H1 (cell line): Measurements from ENCODE around the gene MACC1. TPM values are rescaled to one million over a fixed set of nuclear protein-coding genes. Genes with fewer than 3 reads are reported as not detected.

Experiments
- CTCF ChIA-PET: fragments of 300-600 bp; sonication (Branson Sonifier 250); formaldehyde crosslinking; loops from one replicate; lab custom pipeline; 2021; ENCODE audit not compliant: partially characterized antibody; lab: Charles Lee
- POLR2A ChIA-PET: fragments of 300-600 bp; sonication (Branson Sonifier 250); formaldehyde crosslinking; loops from one replicate; lab custom pipeline; 2021; ENCODE audit warnings: inconsistent platforms; ENCODE audit not compliant: partially characterized antibody; lab: Charles Lee
- DNase-seq, 2 experiments: peaks; one replicate each; pipeline versions ENCODE4 v3.0.0 to v3.0.0-alpha.2; 2010 to 2022; ENCODE audit warnings: low spot score in 2 of 2, low read depth in 1 of 2, mixed read lengths in 1 of 2
- FAIRE-seq: peaks from 2 replicates; lab custom pipeline; 2011; peaks lifted over from hg19 to GRCh38; lab: Jason Lieb, UNC
- H2AFZ ChIP-seq: 2 replicates; pipeline ENCODE4 v1.8.1; 2012; ENCODE audit warnings: low read length, inconsistent platforms
- H2AK5ac ChIP-seq: 2 replicates; pipeline ENCODE4 v1.6.1; 2013; ENCODE audit warnings: low read depth, low read length
- H2BK120ac ChIP-seq: replicated peaks from 2 replicates; pipeline ENCODE3; 2013; ENCODE audit warnings: low read depth, low read length, inconsistent platforms
- H2BK12ac ChIP-seq: 2 replicates; pipeline ENCODE4 v1.6.1; 2013; ENCODE audit warnings: low read depth, low read length
- H2BK15ac ChIP-seq: 2 replicates; pipeline ENCODE4 v1.6.1; 2013; ENCODE audit warnings: low read length
- H2BK20ac ChIP-seq: 2 replicates; pipeline ENCODE4 v1.6.1; 2013; ENCODE audit warnings: low read length
- H2BK5ac ChIP-seq: 2 replicates; pipeline ENCODE4 v1.6.1; 2013; ENCODE audit warnings: low read depth, low read length
- H3K14ac ChIP-seq: 2 replicates; pipeline ENCODE4 v1.6.1; 2013; ENCODE audit warnings: inconsistent platforms; ENCODE audit not compliant: insufficient read length
- H3K18ac ChIP-seq: 2 replicates; pipeline ENCODE4 v1.6.1; 2013; ENCODE audit warnings: low read length; ENCODE audit errors: extremely low read depth
- H3K23ac ChIP-seq: 2 replicates; pipeline ENCODE4 v1.6.1; 2013; ENCODE audit warnings: inconsistent platforms; ENCODE audit not compliant: insufficient read length
- H3K23me2 ChIP-seq: 2 replicates; pipeline ENCODE4 v1.6.1; 2013; ENCODE audit warnings: low read depth, low read length
- H3K27ac ChIP-seq: 2 replicates; pipeline ENCODE4 v1.6.1; 2011; ENCODE audit warnings: low read depth, low read length, inconsistent platforms
- H3K27me3 ChIP-seq, 4 experiments: replicated peaks in 1 of 4; 1 replicate in 1 of 4; 2 replicates in 3 of 4; pipeline versions ENCODE4 v1.6.1 to v1.8.1; 2011 to 2013; ENCODE audit warnings: low read length in 3 of 4, mild to moderate bottlenecking in 3 of 4, inconsistent platforms in 2 of 4, mixed read lengths in 2 of 4, moderate library complexity in 1 of 4; ENCODE audit not compliant: control insufficient read depth in 3 of 4, insufficient read depth in 3 of 4; ENCODE audit errors: extremely low read depth in 1 of 4
- H3K36me3 ChIP-seq, 4 experiments: 2 replicates each; pipeline versions ENCODE4 v1.6.1 to v1.8.1; 2011 to 2013; ENCODE audit warnings: mild to moderate bottlenecking in 4 of 4, low read length in 3 of 4, moderate library complexity in 2 of 4, control low read depth in 1 of 4, inconsistent platforms in 1 of 4; ENCODE audit not compliant: insufficient read depth in 4 of 4, control insufficient read depth in 2 of 4
- H3K4ac ChIP-seq: replicated peaks from 2 replicates; pipeline ENCODE3; 2013; ENCODE audit warnings: low read length, low read depth, mixed read lengths, inconsistent platforms; ENCODE audit not compliant: insufficient read length
- H3K4me1 ChIP-seq, 4 experiments: replicated peaks in 1 of 4; 1 replicate in 1 of 4; 2 replicates in 3 of 4; pipeline versions ENCODE4 v1.6.1 to v1.8.1; 2011 to 2013; ENCODE audit warnings: low read length in 3 of 4, inconsistent platforms in 2 of 4, mixed read lengths in 1 of 4; ENCODE audit not compliant: insufficient read depth in 4 of 4, control insufficient read depth in 3 of 4
- H3K4me2 ChIP-seq, 2 experiments: 2 replicates each; pipeline versions ENCODE4 v1.6.1 to v1.8.1; 2011 to 2013; ENCODE audit warnings: low read depth in 2 of 2, low read length in 2 of 2, control low read depth in 1 of 2, inconsistent platforms in 1 of 2, mild to moderate bottlenecking in 1 of 2; ENCODE audit not compliant: insufficient read depth in 1 of 2
- H3K4me3 ChIP-seq, 4 experiments: fragments of 200-600, 300-600 bp in 1 of 4; sonication (generic), shearing (Covaris generic), sonication (Bioruptor Twin) in 1 of 4; 2 replicates each; pipeline versions ENCODE4 v1.5.1 to v1.8.1; 2011 to 2016; ENCODE audit warnings: low read length in 4 of 4, low read depth in 3 of 4, control low read depth in 2 of 4, inconsistent platforms in 2 of 4, mild to moderate bottlenecking in 2 of 4, mixed read lengths in 1 of 4, moderate library complexity in 1 of 4; ENCODE audit not compliant: insufficient read depth in 2 of 4; ENCODE audit errors: extremely low read depth in 1 of 4
- H3K56ac ChIP-seq: replicated peaks from 2 replicates; pipeline ENCODE3; 2013; ENCODE audit warnings: low read depth, mild to moderate bottlenecking, mixed read lengths, low read length, inconsistent platforms; ENCODE audit not compliant: insufficient read length
- H3K79me1 ChIP-seq: 2 replicates; pipeline ENCODE4 v1.6.1; 2013; ENCODE audit warnings: low read depth, low read length, control low read depth
- H3K79me2 ChIP-seq, 2 experiments: 2 replicates each; pipeline versions ENCODE4 v1.6.1 to v1.8.1; 2012 to 2013; ENCODE audit warnings: low read length in 2 of 2, mild to moderate bottlenecking in 2 of 2, inconsistent platforms in 1 of 2; ENCODE audit not compliant: insufficient read depth in 2 of 2, control insufficient read depth in 1 of 2
- H3K9ac ChIP-seq, 4 experiments: replicated peaks in 1 of 4; 1 replicate in 1 of 4; 2 replicates in 3 of 4; pipeline versions ENCODE4 v1.6.1 to v1.8.1; 2011 to 2013; ENCODE audit warnings: low read depth in 3 of 4, low read length in 3 of 4, control low read depth in 2 of 4, mild to moderate bottlenecking in 2 of 4, moderate library complexity in 2 of 4, inconsistent platforms in 1 of 4; ENCODE audit errors: extremely low read depth in 1 of 4
- H3K9me3 ChIP-seq, 2 experiments: 2 replicates each; pipeline versions ENCODE4 v1.6.1 to v1.8.1; 2012 to 2013; ENCODE audit warnings: mild to moderate bottlenecking in 2 of 2, moderate library complexity in 2 of 2, control low read depth in 1 of 2, inconsistent platforms in 1 of 2, low read depth in 1 of 2, low read length in 1 of 2, mixed read lengths in 1 of 2; ENCODE audit not compliant: insufficient read depth in 2 of 2
- H4K20me1 ChIP-seq, 2 experiments: replicated peaks in 1 of 2; 2 replicates each; pipeline versions ENCODE3 to v1.8.1; 2011 to 2013; ENCODE audit warnings: inconsistent platforms in 2 of 2, low read length in 2 of 2, mild to moderate bottlenecking in 1 of 2; ENCODE audit not compliant: insufficient read depth in 2 of 2, control insufficient read depth in 1 of 2
- H4K5ac ChIP-seq: 2 replicates; pipeline ENCODE4 v1.6.1; 2013; ENCODE audit warnings: low read length, low read depth, mixed read lengths, inconsistent platforms; ENCODE audit not compliant: insufficient read length
- H4K8ac ChIP-seq: 2 replicates; pipeline ENCODE4 v1.8.0; 2013; ENCODE audit warnings: mild to moderate bottlenecking, moderate library complexity, low read length, inconsistent platforms; ENCODE audit not compliant: insufficient read depth; ENCODE audit errors: extremely low read depth
- H4K91ac ChIP-seq: replicated peaks from 2 replicates; pipeline ENCODE3; 2013; ENCODE audit warnings: low read length, mixed read lengths, inconsistent platforms; ENCODE audit not compliant: insufficient read length
- BRCA1 ChIP-seq: IDR thresholded peaks from 2 replicates; pipeline ENCODE4 v1.6.1; 2012; ENCODE audit warnings: low read depth, low read length, improper control_type of control experiment
- CEBPB ChIP-seq: IDR thresholded peaks from 2 replicates; pipeline ENCODE4 v1.6.1; 2012; ENCODE audit warnings: low read depth, low read length
- FOSL1 ChIP-seq: IDR thresholded peaks from 2 replicates; pipeline ENCODE4 v1.6.1; 2011; ENCODE audit warnings: mild to moderate bottlenecking, low read depth, low read length, moderate library complexity; ENCODE audit not compliant: insufficient read depth
- JUN ChIP-seq: IDR thresholded peaks from 2 replicates; pipeline ENCODE4 v1.6.1; 2011; ENCODE audit warnings: low read depth, mild to moderate bottlenecking, improper control_type of control experiment, low read length
- NRF1 ChIP-seq: IDR thresholded peaks from 2 replicates; pipeline ENCODE4 v1.6.1; 2011; ENCODE audit warnings: mild to moderate bottlenecking, low read depth, low read length, improper control_type of control experiment
- RAD21 ChIP-seq, 2 experiments: IDR thresholded peaks in 1 of 2; conservative IDR thresholded peaks in 1 of 2; 2 replicates each; pipeline ENCODE4 v1.6.1; 2011; ENCODE audit warnings: low read depth in 2 of 2, low read length in 2 of 2, improper control_type of control experiment in 1 of 2, inconsistent platforms in 1 of 2, mild to moderate bottlenecking in 1 of 2, moderate library complexity in 1 of 2
- RFX5 ChIP-seq: IDR thresholded peaks from 2 replicates; pipeline ENCODE4 v1.6.1; 2011; ENCODE audit warnings: low read depth, low read length, improper control_type of control experiment, borderline replicate concordance
- YY1 ChIP-seq: IDR thresholded peaks from 2 replicates; pipeline ENCODE4 v1.6.1; 2011; ENCODE audit warnings: low read depth, mild to moderate bottlenecking, low read length
- WGBS, 2 experiments: shearing (Covaris generic) in 1 of 2; methylation state at CpG; one replicate each; pipeline versions ENCODE4 v1.1.6 to v1.1.7; 2013 to 2015; ENCODE audit warnings: low lambda C conversion rate in 2 of 2, mixed read lengths in 2 of 2, inconsistent platforms in 1 of 2, low coverage in 1 of 2, missing lambda C conversion rate in 1 of 2; ENCODE audit not compliant: insufficient replicate concordance in 2 of 2, insufficient coverage in 1 of 2, insufficient read length in 1 of 2; ENCODE audit errors: extremely low coverage in 1 of 2, missing lambda C conversion rate in 1 of 2; 5-methylcytosine and 5-hydroxymethylcytosine counted together
- polyA plus RNA-seq, 7 experiments: library from polyadenylated mRNA; depleted of rRNA in 3 of 7; stranded (reverse) in 5 of 7; unstranded in 2 of 7; fragments of >200 nt in 5 of 7; fragments of 200-250 nt in 2 of 7; gene quantifications; 1 replicate in 5 of 7; 2 replicates in 1 of 7; 4 replicates in 1 of 7; pipeline versions ENCODE4 v1.2.1 to v1.2.3, GENCODE V29; 2011 to 2013; ENCODE audit warnings: missing spikeins in 2 of 7, mixed read lengths in 2 of 7
- total RNA-seq: library from RNA; stranded (reverse); fragmentation: NEBNext Ultra II Directional; extraction: Animal tissue kit (Norgen Biotek cat#: 25700); gene quantifications from 2 replicates; pipeline ENCODE4 v1.2.1, GENCODE V29; 2021
- TF ChIP-seq, protein P1 (sequence below): IDR thresholded peaks from 2 replicates; pipeline ENCODE4 v1.6.1; 2011; ENCODE audit warnings: low read depth, mild to moderate bottlenecking, low read length; ENCODE audit not compliant: insufficient read depth

Gene MACC1
- total and polyA plus RNA-seq, 2 of the 8 experiments (the other 6 are each of a cell fraction or from before 2014, with no cell fraction given), result 2.0 to 17.2 TPM

DNA sequence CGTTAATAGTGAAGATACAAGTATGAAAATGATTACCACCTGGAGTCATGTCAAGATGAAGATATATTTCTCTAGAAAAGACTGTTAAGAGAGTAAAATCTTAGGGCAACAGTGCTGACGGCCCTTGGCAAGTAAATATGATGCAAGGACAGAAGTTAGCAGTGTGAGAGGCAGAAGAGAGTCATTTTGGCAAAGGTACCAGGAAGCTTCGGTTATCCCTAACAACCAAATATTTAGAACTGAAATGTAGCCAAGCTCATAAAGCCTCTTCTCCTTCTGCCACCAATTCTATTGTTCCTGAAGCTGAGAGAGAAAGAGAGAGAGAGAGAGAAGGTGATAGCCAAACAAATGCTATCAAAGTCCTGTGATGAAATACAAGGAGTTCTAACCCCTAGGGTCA is 109.6 kb downstream of the MACC1 start:
- Histone ChIP-seq H2BK12ac (no peak overlapping the region), H2BK20ac (no peak overlapping the region), H2BK120ac (no peak overlapping the region), H3K4me3 (no peak overlapping the region), H3K23me2 (no peaks in the 10 kb centered on the region), H3K14ac (no peak overlapping the region), H4K91ac (no peak overlapping the region), H3K79me2 (peaks cover 3 to 99% of the 10 kb centered on the region in 2 experiments), H2AK5ac (no peak overlapping the region), H4K5ac (no peak overlapping the region), H3K9me3 (no peaks in the 10 kb centered on the region), H3K4me2 (no peak overlapping the region), H3K27ac (no peak overlapping the region), H3K9ac (no peak overlapping the region), H3K27me3 (no peaks in the 10 kb centered on the region), H4K20me1 (no peaks in the 10 kb centered on the region), H3K36me3 (peaks cover 0 to 20% (median 7%) of the 10 kb centered on the region in 4 experiments; a peak in 4 of 8 replicates), H2BK5ac (no peak overlapping the region), H2AFZ (no peak overlapping the region), H3K4ac (no peak overlapping the region), H3K18ac (no peak overlapping the region), H4K8ac (no peak overlapping the region), H3K23ac (no peak overlapping the region), H3K79me1 (no peaks in the 10 kb centered on the region; the same call in 1 of the 2 replicates), H3K56ac (no peak overlapping the region), H3K4me1 (peaks cover 0 to 2% (median 0%) of the 10 kb centered on the region in 4 experiments; a peak in 2 of 7 replicates), H2BK15ac (no peak overlapping the region)
- WGBS, 2 experiments, result 87% methylated on average over 3 of the region's 3 CpGs; no CpG with 5 or more reads in 1 of the 2 experiments
- DNase-seq (no peak), FAIRE-seq (no peak)
- ChIA-PET CTCF (interaction anchor here (1.0 kb wide), 1 partner anchor 91 kb away, joined by 3 read pairs; no protein-coding TSS in a partner anchor), POLR2A (interaction anchor here (0.6 to 1.8 kb wide), 6 partner anchors 9 to 63 kb away, joined by 3 to 4 read pairs (median 3); no protein-coding TSS in a partner anchor)
- TF ChIP-seq JUN, result no peak
- no peak for TF ChIP-seq YY1
- no peak for TF ChIP-seq CEBPB
- TF ChIP-seq RFX5, result no peak
- TF ChIP-seq BRCA1, result no peak
- TF ChIP-seq RAD21 (IDR thresholded peaks at IDR 0.05 in 1 of 2, conservative IDR thresholded peaks at IDR 0.05 in 1 of 2; ENCODE audit: low read depth in 2 of 2, low read length in 2 of 2), result no peak
- TF ChIP-seq NRF1, result no peak
- no peak for TF ChIP-seq FOSL1
- TF ChIP-seq, protein P1, sequence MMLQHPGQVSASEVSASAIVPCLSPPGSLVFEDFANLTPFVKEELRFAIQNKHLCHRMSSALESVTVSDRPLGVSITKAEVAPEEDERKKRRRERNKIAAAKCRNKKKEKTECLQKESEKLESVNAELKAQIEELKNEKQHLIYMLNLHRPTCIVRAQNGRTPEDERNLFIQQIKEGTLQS, result no peak
